Erythroblast (primary cell): ENCODE data around the gene ASCC2.

Experiments
- DNase-seq, 2 experiments: peaks; one replicate each; lab custom pipeline; 2025; lab: John Stamatoyannopoulos, UW
- GATA1 ChIP-seq: IDR thresholded peaks from 2 replicates; pipeline ENCODE4 v1.6.1; 2011; ENCODE audit warnings: low read depth, mild to moderate bottlenecking, control low read depth, low read length, moderate library complexity
- POLR2A ChIP-seq: IDR thresholded peaks from 2 replicates; pipeline ENCODE4 v1.6.1; 2011; ENCODE audit warnings: mild to moderate bottlenecking, low read length

The ASCC2 gene

GRCh38 chr22:29782061-29782845 is 55.8 kb downstream of the ASCC2 start:
- DNase-seq: no peak
- no peak for TF ChIP-seq GATA1
- no peak for TF ChIP-seq POLR2A

- peak; percentile 85 to 88 for DNase-seq
- peak; percentile 78 for TF ChIP-seq GATA1
- TF ChIP-seq POLR2A: no peak
Observed at GRCh38 chr22:29780748-29781676, 57.1 kb downstream of the ASCC2 start.

- TF ChIP-seq GATA1: no peak
- no peak for TF ChIP-seq POLR2A
- no peak for DNase-seq
Observed at GRCh38 chr22:29780220-29780619, 57.9 kb downstream of the ASCC2 start.

GRCh38 chr22:29773233-29773632 is 64.8 kb downstream of the ASCC2 start:
- TF ChIP-seq GATA1 (no peak), POLR2A (no peak)
- no peak for DNase-seq

- peak; percentile 35 to 54 for DNase-seq
- TF ChIP-seq POLR2A (no peak), GATA1 (no peak)
Observed at GRCh38 chr22:29772170-29772641, 65.9 kb downstream of the ASCC2 start.

- DNase-seq: no peak
- TF ChIP-seq GATA1 (no peak), POLR2A (peak; percentile 2)
Observed at GRCh38 chr22:29769723-29770321, 68.3 kb downstream of the ASCC2 start.

GRCh38 chr22:29768052-29768693 is 69.9 kb downstream of the ASCC2 start:
- DNase-seq: no peak
- TF ChIP-seq POLR2A (no peak), GATA1 (no peak)

- TF ChIP-seq GATA1 (no peak), POLR2A (peak; percentile 83)
- DNase-seq: peak; percentile 94 to 96
Observed at GRCh38 chr22:29767171-29768051, 70.7 kb downstream of the ASCC2 start, which contains the start of gene UQCR10. Gene UQCR10 (plus strand): TSS chr22:29767369. CDS start chr22:29767399, 30 bp downstream.

- DNase-seq: peak; percentile 95 to 96
- peak; percentile 85 for TF ChIP-seq POLR2A
- no peak for TF ChIP-seq GATA1
Observed at GRCh38 chr22:29766632-29767170, 71.4 kb downstream of the ASCC2 start, which contains the start of gene ZMAT5. Gene ZMAT5 (minus strand): TSS chr22:29767007. CDS start chr22:29748544, 18,463 bp downstream.

GRCh38 chr22:29765905-29766631 is 72.0 kb downstream of the ASCC2 start:
- TF ChIP-seq GATA1 (no peak), POLR2A (no peak)
- DNase-seq: peak; percentile 61 to 63

- no peak for DNase-seq
- TF ChIP-seq POLR2A (no peak), GATA1 (no peak)
Observed at GRCh38 chr22:29762263-29762662, 75.8 kb downstream of the ASCC2 start.
